Tibial nerve (tissue), 4 donors: ENCODE data around the gene CLDN11. TPM values are rescaled to one million over a fixed set of nuclear protein-coding genes. Genes with fewer than 3 reads are reported as not detected.

Source experiments
- DNase-seq, 2 donors: peaks; one replicate each; pipeline ENCODE4 v3.0.0-alpha.2; 2019; ENCODE audit warnings: low spot score in 2 of 2
- H3K27ac ChIP-seq, 4 donors: fragments of 200-600 bp; sonication (generic) in 3 of 4; one replicate each; pipeline ENCODE4 v1.5.1; 2017 to 2019; ENCODE audit warnings: mild to moderate bottlenecking in 1 of 4
- H3K27me3 ChIP-seq, 2 donors: fragments of 200-600 bp; sonication (generic) in 1 of 2; one replicate each; pipeline versions ENCODE4 v1.5.1 to v1.6.0; 2017 to 2019
- H3K36me3 ChIP-seq, 3 donors: fragments of 200-600 bp; sonication (generic); one replicate each; pipeline ENCODE4 v1.5.1; 2018 to 2019
- H3K4me1 ChIP-seq, 4 donors: fragments of 200-600 bp; sonication (generic) in 3 of 4; one replicate each; pipeline ENCODE4 v1.5.1; 2017 to 2019
- H3K4me3 ChIP-seq, 4 donors: fragments of 200-600 bp; sonication (generic) in 3 of 4; one replicate each; pipeline ENCODE4 v1.5.1; 2017 to 2019; ENCODE audit warnings: mild to moderate bottlenecking in 1 of 4, moderate library complexity in 1 of 4
- H3K9me3 ChIP-seq, 4 donors: fragments of 200-600 bp; sonication (generic) in 3 of 4; one replicate each; pipeline ENCODE4 v1.5.1; 2017 to 2019
- EP300 ChIP-seq, 2 donors: sonication (generic); formaldehyde crosslinking; IDR thresholded peaks; one replicate each; pipeline ENCODE4 v1.6.1; 2017; ENCODE audit warnings: antibody characterized with exemption in 2 of 2, mild to moderate bottlenecking in 1 of 2
- POLR2A ChIP-seq, 2 donors: fragments of 450-650 bp; IDR thresholded peaks; one replicate each; pipeline ENCODE4 v1.6.1; 2017; ENCODE audit warnings: antibody characterized with exemption in 2 of 2, mild to moderate bottlenecking in 2 of 2, moderate library complexity in 2 of 2
- whole genome bisulfite sequencing, 2 donors: methylation state at CpG; one replicate each; pipeline ENCODE4 v1.1.5; 2018; 5-methylcytosine and 5-hydroxymethylcytosine counted together
- total RNA-seq, 4 donors: library from RNA; depleted of rRNA; stranded (reverse); fragments of >200 nt; gene quantifications; one replicate each; pipeline ENCODE4 v1.1.0, GENCODE V29; 2016
- TF ChIP-seq, protein P1 (sequence below), 5 experiments: fragments of 200-600 bp in 3 of 5; fragments of 450-650 bp in 2 of 5; sonication (generic) in 3 of 5; IDR thresholded peaks; one replicate each; pipeline ENCODE4 v1.5.1; 2016 to 2019; ENCODE audit warnings: antibody characterized with exemption in 5 of 5, mild to moderate bottlenecking in 3 of 5, moderate library complexity in 2 of 5

Gene CLDN11
- total RNA-seq, 4 donors from 2014 or later, result 32.0 to 65.1 (median 52.8) TPM

DNA sequence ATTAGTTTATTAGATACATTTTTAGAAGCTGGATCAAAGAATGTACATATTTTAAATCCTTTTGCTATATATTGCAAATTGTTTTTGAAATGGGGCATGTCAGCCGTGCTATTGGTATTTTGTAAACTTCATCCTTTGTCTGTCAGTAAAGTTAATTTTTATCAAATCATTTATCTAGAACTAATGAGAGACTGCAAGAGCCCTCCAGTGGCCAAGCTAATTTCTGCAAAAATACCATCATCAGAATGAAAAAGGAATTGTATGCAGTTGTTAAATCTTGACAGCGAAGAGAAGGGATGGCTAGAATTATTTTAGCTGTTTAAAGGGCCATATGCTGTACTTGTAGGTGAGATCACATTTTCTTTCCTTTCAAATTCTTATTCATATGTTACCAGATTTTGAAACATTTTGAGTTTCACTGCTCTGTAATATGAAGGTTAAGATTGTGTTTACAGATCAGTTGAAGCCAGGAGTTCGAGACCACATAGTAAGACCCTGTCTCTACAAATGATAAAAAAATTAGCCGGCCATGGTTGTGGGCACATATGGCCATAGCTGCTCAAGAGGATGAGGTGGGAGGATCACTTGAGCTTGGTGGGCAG lies 8.1 kb upstream of the CLDN11 start:
- H3K27me3 ChIP-seq, result no peaks in the 10 kb centered on the region
- peak in 1 of 2 donors; percentile 60 for DNase-seq
- H3K4me1 ChIP-seq, result peaks cover 0 to 5% (median 0%) of the 10 kb centered on the region in 4 donors
- H3K36me3 ChIP-seq, result no peaks in the 10 kb centered on the region
- H3K9me3 ChIP-seq, result no peaks in the 10 kb centered on the region
- no peak overlapping the region for H3K4me3 ChIP-seq
- 46 to 52% methylated on average over 4 of the region's 4 CpGs for WGBS, 2 donors
- H3K27ac ChIP-seq, result no peak overlapping the region
- TF ChIP-seq POLR2A (IDR thresholded peaks at IDR 0.05), result no peak
- TF ChIP-seq, protein P1, sequence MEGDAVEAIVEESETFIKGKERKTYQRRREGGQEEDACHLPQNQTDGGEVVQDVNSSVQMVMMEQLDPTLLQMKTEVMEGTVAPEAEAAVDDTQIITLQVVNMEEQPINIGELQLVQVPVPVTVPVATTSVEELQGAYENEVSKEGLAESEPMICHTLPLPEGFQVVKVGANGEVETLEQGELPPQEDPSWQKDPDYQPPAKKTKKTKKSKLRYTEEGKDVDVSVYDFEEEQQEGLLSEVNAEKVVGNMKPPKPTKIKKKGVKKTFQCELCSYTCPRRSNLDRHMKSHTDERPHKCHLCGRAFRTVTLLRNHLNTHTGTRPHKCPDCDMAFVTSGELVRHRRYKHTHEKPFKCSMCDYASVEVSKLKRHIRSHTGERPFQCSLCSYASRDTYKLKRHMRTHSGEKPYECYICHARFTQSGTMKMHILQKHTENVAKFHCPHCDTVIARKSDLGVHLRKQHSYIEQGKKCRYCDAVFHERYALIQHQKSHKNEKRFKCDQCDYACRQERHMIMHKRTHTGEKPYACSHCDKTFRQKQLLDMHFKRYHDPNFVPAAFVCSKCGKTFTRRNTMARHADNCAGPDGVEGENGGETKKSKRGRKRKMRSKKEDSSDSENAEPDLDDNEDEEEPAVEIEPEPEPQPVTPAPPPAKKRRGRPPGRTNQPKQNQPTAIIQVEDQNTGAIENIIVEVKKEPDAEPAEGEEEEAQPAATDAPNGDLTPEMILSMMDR (IDR thresholded peaks at IDR 0.05), result peak; percentile 30 to 67 (median 42)

DNA sequence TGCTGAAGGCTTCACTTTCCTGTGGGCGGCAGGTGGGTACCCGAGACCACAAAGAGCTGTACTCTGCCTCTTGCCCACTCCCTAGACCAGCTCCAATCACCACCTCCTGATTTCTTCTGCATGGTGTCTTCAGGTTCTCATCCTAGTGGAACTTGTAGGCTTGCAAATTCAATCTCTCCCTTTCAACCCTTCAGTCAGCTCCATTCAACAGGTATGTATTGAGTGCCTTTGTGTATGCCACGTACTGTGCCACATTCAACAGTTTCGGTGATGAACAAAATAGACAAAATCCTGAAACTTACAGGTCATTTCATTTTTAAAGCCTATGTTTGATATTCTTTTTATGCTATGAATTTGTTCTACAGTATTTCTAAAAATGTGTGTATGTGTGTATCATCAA lies 5.4 kb upstream of the CLDN11 start:
- Histone ChIP-seq H3K36me3 (no peaks in the 10 kb centered on the region), H3K4me1 (peaks cover 0 to 10% (median 0%) of the 10 kb centered on the region in 4 donors), H3K27me3 (no peaks in the 10 kb centered on the region), H3K4me3 (no peak overlapping the region), H3K9me3 (no peaks in the 10 kb centered on the region), H3K27ac (no peak overlapping the region)
- no peak for DNase-seq
- no peak for TF ChIP-seq EP300 (IDR thresholded peaks at IDR 0.05)
- TF ChIP-seq, protein P1 (IDR thresholded peaks at IDR 0.05), result no peak
- TF ChIP-seq POLR2A (IDR thresholded peaks at IDR 0.05), result no peak
- WGBS, 2 donors, result 92 to 94% methylated on average over 4 of the region's 4 CpGs

DNA sequence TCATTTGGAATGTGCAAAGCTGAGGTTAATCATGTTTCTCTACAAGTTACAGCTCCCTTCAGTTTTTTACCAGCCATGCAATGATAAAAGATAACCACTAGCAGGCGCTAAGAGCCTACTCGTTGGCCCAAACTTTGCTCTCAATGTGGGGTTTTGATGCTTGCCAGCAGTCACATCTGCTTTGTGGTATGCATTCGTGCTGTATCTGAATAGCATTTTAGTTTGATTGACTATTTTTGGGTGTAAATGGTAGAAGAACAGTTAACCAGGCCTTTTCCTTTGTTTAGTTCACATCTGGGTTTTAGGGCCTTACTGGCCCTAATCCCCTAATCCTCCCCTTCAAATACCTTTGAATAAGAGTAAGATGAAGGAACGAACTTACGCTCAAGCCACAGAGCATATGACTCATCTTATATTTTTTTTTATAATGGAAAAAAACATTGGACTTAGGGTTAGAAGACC lies 4.4 kb upstream of the CLDN11 start:
- no peak overlapping the region for H3K27ac ChIP-seq
- no peaks in the 10 kb centered on the region for H3K9me3 ChIP-seq
- no peak overlapping the region for H3K4me3 ChIP-seq
- 31 to 33% methylated on average over 5 of the region's 5 CpGs for WGBS, 2 donors
- peaks cover 0 to 20% (median 3%) of the 10 kb centered on the region in 4 donors for H3K4me1 ChIP-seq
- no peaks in the 10 kb centered on the region for H3K27me3 ChIP-seq
- peak in 1 of 2 donors; percentile 28 for DNase-seq
- no peaks in the 10 kb centered on the region for H3K36me3 ChIP-seq
- TF ChIP-seq POLR2A (IDR thresholded peaks at IDR 0.05) (no peak), EP300 (IDR thresholded peaks at IDR 0.05) (peak in 1 of 2 donors; percentile 18)
- TF ChIP-seq, protein P1 (IDR thresholded peaks at IDR 0.05), result peak; percentile 86 to 91 (median 88)

DNA sequence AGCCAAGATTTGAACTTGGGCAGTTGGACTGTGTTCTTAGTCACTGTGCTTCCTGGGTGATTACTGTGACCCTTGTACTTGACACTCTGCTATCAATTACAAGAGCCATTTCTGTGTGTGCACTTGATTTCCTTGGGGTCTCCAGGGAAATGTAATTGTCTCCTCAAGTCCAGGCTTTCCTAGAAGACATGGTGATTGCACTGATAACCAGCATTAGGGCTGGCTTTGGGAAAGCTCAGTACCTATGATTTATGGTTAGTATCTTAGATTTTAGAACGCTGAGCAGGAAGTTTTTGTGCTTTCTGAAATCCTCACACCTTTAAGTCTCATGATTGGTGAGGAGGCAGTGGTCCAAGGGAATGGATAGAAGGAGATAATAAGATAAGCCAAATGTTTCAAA lies 1.6 kb upstream of the CLDN11 start:
- Histone ChIP-seq H3K27ac (no peak overlapping the region), H3K4me3 (no peak overlapping the region), H3K27me3 (no peaks in the 10 kb centered on the region), H3K4me1 (peaks cover 0 to 40% (median 3%) of the 10 kb centered on the region in 4 donors), H3K9me3 (no peaks in the 10 kb centered on the region), H3K36me3 (no peaks in the 10 kb centered on the region)
- TF ChIP-seq, protein P1 (IDR thresholded peaks at IDR 0.05), result no peak
- no peak for TF ChIP-seq POLR2A (IDR thresholded peaks at IDR 0.05)
- no peak for TF ChIP-seq EP300 (IDR thresholded peaks at IDR 0.05)
- 83 to 92% methylated on average over 1 of the region's 1 CpG for WGBS, 2 donors
- no peak for DNase-seq

DNA sequence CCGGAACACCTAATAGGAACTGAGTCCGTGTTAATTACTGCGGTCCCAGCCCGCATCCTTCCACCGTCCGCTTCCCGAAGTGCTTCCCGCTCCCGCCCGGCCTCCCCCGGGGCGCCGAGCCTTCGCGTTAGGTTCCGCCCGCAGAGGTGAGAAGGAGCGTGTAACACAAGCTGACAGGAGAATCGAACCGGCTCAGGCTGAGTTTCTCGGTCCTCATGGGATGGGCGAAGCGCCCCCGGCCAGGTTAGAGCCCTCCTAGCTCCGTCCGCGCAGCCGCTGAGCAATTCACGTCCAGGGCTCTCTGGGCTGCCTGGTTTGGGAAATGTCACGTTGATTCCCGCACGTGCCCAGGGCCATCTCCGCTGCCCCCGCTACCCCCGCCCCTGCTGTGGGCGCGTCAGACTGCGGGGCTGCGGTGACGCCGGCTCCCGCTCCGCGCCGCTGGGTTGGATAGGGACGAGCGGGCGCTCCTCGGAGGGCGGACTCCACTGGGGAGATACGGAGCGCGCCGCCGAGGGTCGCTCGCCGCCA lies 954 bp downstream of the CLDN11 start:
- H3K4me1 ChIP-seq, result peaks cover 0 to 45% (median 3%) of the 10 kb centered on the region in 4 donors
- H3K27me3 ChIP-seq, result no peaks in the 10 kb centered on the region
- peaks cover 0 to 6% (median 0%) of the 10 kb centered on the region in 3 donors for H3K36me3 ChIP-seq
- DNase-seq, result no peak
- no peaks in the 10 kb centered on the region for H3K9me3 ChIP-seq
- TF ChIP-seq, protein P1 (IDR thresholded peaks at IDR 0.05), result no peak
- TF ChIP-seq EP300 (IDR thresholded peaks at IDR 0.05) (peak in 1 of 2 donors; percentile 59), POLR2A (IDR thresholded peaks at IDR 0.05) (peak in 1 of 2 donors; percentile 15)
- H3K27ac ChIP-seq, result peak overlapping the region; percentile 60 to 94 (median 87)
- peak overlapping the region; percentile 42 to 77 (median 60) for H3K4me3 ChIP-seq
- 6 to 20% methylated on average over 40 to 55 of the region's 58 CpGs for WGBS, 2 donors
